Panc1 (cell line): ENCODE results near the gene NCR3LG1. TPM values are rescaled to one million over a fixed set of nuclear protein-coding genes. Genes with fewer than 3 reads are reported as not detected.

Experiments
- ATAC-seq: fragments of 200-7000 bp; cut with Tn5 transposase; 2 replicates; pipeline ENCODE4 v1.9.1; 2020; ENCODE audit warnings: mild to moderate bottlenecking, moderate library complexity
- BruUV-seq: library from RNA; stranded (reverse); fragments of 400-500 nt; replicated peaks from 2 replicates; lab custom pipeline; 2021; lab: Mats Ljungman, UMichigan
- CTCF ChIA-PET: fragments of 300-600 bp; sonication (Branson Sonifier 250); formaldehyde crosslinking; loops from one replicate; lab custom pipeline; 2022; ENCODE audit warnings: antibody characterized with exemption; lab: Charles Lee
- POLR2A ChIA-PET: fragments of 300-600 bp; sonication (Branson Sonifier 250); formaldehyde crosslinking; loops from one replicate; lab custom pipeline; 2022; ENCODE audit warnings: antibody characterized with exemption; lab: Charles Lee
- DNase-seq: peaks from one replicate; pipeline ENCODE4 v3.0.0-alpha.2; 2010; ENCODE audit warnings: low read depth, low spot score
- H3K27ac ChIP-seq: 2 replicates; pipeline ENCODE4 v1.5.1; 2011; ENCODE audit warnings: mild to moderate bottlenecking, low read length, inconsistent platforms
- H3K27me3 ChIP-seq: fragments of 200-500 bp; sonication (Bioruptor generic); 2 replicates; pipeline ENCODE4 v1.6.0; 2014; ENCODE audit warnings: low read length, inconsistent platforms; ENCODE audit not compliant: control insufficient read depth, insufficient read depth
- H3K36me3 ChIP-seq: fragments of 200-500 bp; sonication (Bioruptor generic); 2 replicates; pipeline ENCODE4 v1.5.1; 2014; ENCODE audit warnings: inconsistent platforms, mild to moderate bottlenecking, low read length, moderate library complexity; ENCODE audit not compliant: control insufficient read depth, insufficient read depth
- H3K4me1 ChIP-seq: 2 replicates; pipeline ENCODE4 v1.5.1; 2011; ENCODE audit warnings: inconsistent platforms, mild to moderate bottlenecking, low read length, moderate library complexity; ENCODE audit not compliant: control insufficient read depth, insufficient read depth
- H3K4me3 ChIP-seq, 2 experiments: 2 replicates each; pipeline ENCODE4 v1.5.1; 2011 to 2012; ENCODE audit warnings: low read depth in 2 of 2, low read length in 2 of 2, mild to moderate bottlenecking in 2 of 2, inconsistent platforms in 1 of 2, moderate library complexity in 1 of 2
- H3K9me3 ChIP-seq: fragments of 200-500 bp; sonication (Bioruptor generic); 2 replicates; pipeline ENCODE4 v1.5.1; 2014; ENCODE audit warnings: low read depth, mild to moderate bottlenecking, inconsistent platforms, low read length, moderate library complexity; ENCODE audit not compliant: control insufficient read depth, insufficient read depth
- CTCF ChIP-seq: fragments of 450-650 bp; IDR thresholded peaks from 2 replicates; pipeline ENCODE4 v1.5.1; 2017; ENCODE audit warnings: mild to moderate bottlenecking
- POLR2AphosphoS5 ChIP-seq: IDR thresholded peaks from 2 replicates; pipeline ENCODE4 v1.6.1; 2012; ENCODE audit warnings: mild to moderate bottlenecking, low read depth, low read length, moderate library complexity
- SIN3A ChIP-seq: IDR thresholded peaks from 2 replicates; pipeline ENCODE4 v1.6.1; 2012; ENCODE audit warnings: low read depth, mild to moderate bottlenecking, low read length, moderate library complexity, borderline replicate concordance; ENCODE audit not compliant: insufficient read depth
- TCF7L2 ChIP-seq: IDR thresholded peaks from 2 replicates; pipeline ENCODE4 v1.6.1; 2011; ENCODE audit warnings: mild to moderate bottlenecking, low read depth, low read length, inconsistent platforms
- in situ Hi-C: cut with HindIII; loops from 2 replicates; pipeline ENCODE4 v1.10.0; 2016; ENCODE audit warnings: low sequenced_read_pairs, low pct_unique_long_range_greater_than_20kb
- intact Hi-C: fragments of 100-400 bp; cut with micrococcal nuclease; formaldehyde crosslinking; loops from one replicate; pipeline ENCODE4 v1.10.0; 2022; ENCODE audit not compliant: unreplicated experiment
- total RNA-seq: library from RNA; stranded (reverse); gene quantifications from one replicate; pipeline ENCODE4 v1.2.1, GENCODE V29; 2021; ENCODE audit not compliant: unreplicated experiment
- TF ChIP-seq, protein P1 (sequence below), 2 experiments: IDR thresholded peaks; 2 replicates each; pipeline ENCODE4 v1.6.1; 2011 to 2012; ENCODE audit warnings: low read depth in 2 of 2, control low read depth in 1 of 2, low read length in 1 of 2, mild to moderate bottlenecking in 1 of 2, moderate library complexity in 1 of 2; ENCODE audit not compliant: insufficient read depth in 1 of 2

The NCR3LG1 gene
- total RNA-seq, 1 experiment from 2014 or later = 8.6 TPM

DNA sequence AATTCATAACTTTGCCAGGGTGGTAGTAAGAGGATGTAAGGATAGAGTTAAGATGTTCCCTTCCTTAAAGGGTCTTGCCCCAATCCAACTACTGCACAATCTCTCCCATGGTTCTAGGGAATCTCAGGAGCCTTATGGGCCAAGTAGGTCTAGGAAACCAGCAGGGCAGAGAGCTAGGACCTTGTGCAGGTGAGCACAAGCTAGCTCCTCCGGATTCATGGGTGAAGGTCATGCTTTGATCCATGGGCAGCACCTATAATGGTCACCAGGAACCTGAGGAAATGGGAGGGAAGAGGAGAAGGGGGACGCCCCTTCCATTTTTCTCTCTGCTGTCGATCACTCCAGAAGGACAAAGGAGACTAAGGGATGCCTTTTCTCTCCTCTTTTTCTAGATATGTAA lies 20.0 kb downstream of the NCR3LG1 start:
- Histone ChIP-seq H3K27me3 (no peaks in the 10 kb centered on the region), H3K36me3 (no peaks in the 10 kb centered on the region), H3K4me1 (no peaks in the 10 kb centered on the region), H3K27ac (no peak overlapping the region), H3K9me3 (peaks cover 40% of the 10 kb centered on the region; the same call in 1 of the 2 replicates), H3K4me3 (no peak overlapping the region)
- ATAC-seq (no peak), DNase-seq (no peak)
- TF ChIP-seq SIN3A (no peak), POLR2AphosphoS5 (no peak), CTCF (no peak), TCF7L2 (no peak)
- TF ChIP-seq, protein P1, sequence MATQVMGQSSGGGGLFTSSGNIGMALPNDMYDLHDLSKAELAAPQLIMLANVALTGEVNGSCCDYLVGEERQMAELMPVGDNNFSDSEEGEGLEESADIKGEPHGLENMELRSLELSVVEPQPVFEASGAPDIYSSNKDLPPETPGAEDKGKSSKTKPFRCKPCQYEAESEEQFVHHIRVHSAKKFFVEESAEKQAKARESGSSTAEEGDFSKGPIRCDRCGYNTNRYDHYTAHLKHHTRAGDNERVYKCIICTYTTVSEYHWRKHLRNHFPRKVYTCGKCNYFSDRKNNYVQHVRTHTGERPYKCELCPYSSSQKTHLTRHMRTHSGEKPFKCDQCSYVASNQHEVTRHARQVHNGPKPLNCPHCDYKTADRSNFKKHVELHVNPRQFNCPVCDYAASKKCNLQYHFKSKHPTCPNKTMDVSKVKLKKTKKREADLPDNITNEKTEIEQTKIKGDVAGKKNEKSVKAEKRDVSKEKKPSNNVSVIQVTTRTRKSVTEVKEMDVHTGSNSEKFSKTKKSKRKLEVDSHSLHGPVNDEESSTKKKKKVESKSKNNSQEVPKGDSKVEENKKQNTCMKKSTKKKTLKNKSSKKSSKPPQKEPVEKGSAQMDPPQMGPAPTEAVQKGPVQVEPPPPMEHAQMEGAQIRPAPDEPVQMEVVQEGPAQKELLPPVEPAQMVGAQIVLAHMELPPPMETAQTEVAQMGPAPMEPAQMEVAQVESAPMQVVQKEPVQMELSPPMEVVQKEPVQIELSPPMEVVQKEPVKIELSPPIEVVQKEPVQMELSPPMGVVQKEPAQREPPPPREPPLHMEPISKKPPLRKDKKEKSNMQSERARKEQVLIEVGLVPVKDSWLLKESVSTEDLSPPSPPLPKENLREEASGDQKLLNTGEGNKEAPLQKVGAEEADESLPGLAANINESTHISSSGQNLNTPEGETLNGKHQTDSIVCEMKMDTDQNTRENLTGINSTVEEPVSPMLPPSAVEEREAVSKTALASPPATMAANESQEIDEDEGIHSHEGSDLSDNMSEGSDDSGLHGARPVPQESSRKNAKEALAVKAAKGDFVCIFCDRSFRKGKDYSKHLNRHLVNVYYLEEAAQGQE (IDR thresholded peaks at IDR 0.05; ENCODE audit: insufficient read depth in 1 of 2, low read depth in 2 of 2, low read length in 1 of 2) = no peak
- ChIA-PET POLR2A (no interaction called here), CTCF (no interaction called here)
- intact Hi-C loops = no loop called here
- in situ Hi-C loops = no loop called here
- no TSS peak for BruUV-seq

DNA sequence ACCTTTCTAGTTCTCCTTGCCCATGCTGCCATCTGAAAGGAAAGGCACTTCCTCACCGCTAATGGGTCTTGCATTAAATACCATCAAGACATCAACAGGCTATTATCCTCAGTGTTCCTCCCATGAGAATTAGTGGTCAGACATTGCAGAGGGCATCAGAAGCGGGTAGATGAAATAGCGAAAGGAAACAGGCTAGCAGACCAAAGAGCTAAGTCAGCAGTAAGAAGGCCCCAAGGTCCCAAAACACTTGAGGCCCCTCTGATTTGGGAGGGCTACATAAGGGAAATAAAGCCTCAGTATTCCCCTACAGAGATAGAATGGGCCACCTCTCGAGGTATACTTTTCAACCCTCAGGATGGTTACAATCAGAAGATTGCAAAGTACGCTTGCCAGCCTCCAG lies 23.9 kb downstream of the NCR3LG1 start:
- no peaks in the 10 kb centered on the region for H3K36me3 ChIP-seq
- H3K9me3 ChIP-seq = peaks cover 21% of the 10 kb centered on the region; the same call in 1 of the 2 replicates
- POLR2A ChIA-PET = no interaction called here

More for the DNA sequence above, 23.9 kb downstream of the NCR3LG1 start:
- no peak for TF ChIP-seq POLR2AphosphoS5
- no peak for TF ChIP-seq SIN3A
- TF ChIP-seq, protein P1 (IDR thresholded peaks at IDR 0.05; ENCODE audit: insufficient read depth in 1 of 2, low read depth in 2 of 2, low read length in 1 of 2) = no peak
- no peak for TF ChIP-seq TCF7L2
- TF ChIP-seq CTCF = no peak
- H3K27ac ChIP-seq = no peak overlapping the region
- no peak for ATAC-seq
- CTCF ChIA-PET = no interaction called here
- H3K4me1 ChIP-seq = no peaks in the 10 kb centered on the region
- H3K4me3 ChIP-seq = no peak overlapping the region
- no peaks in the 10 kb centered on the region for H3K27me3 ChIP-seq
- BruUV-seq = no TSS peak
- intact Hi-C loops (no loop called here), in situ Hi-C loops (no loop called here)
- DNase-seq = no peak
